T-helper 2 cell treated with Interferon-gamma antibody and Interleukin-4, amounts not matched to agents 100 ng/mL and 5 ng/mL, for 36 hours (primary cell): ENCODE measurements around the gene KLHDC7A. TPM values are rescaled to one million over a fixed set of nuclear protein-coding genes. Genes with fewer than 3 reads are reported as not detected.

ENCODE experiments used
- total RNA-seq: library from RNA; stranded (reverse); gene quantifications from 2 replicates; pipeline ENCODE4 v1.2.3, GENCODE V29; 2022

KLHDC7A gene
- total RNA-seq, 1 donor from 2014 or later: not detected

Other genes with a start within 250 kb of the KLHDC7A start
- gene PAX7, start 149.9 kb downstream of the KLHDC7A start, total RNA-seq: not detected in 2 replicates